Thymus (tissue), 11 donors: ENCODE data around the gene CACNA2D3. TPM values are rescaled to one million over a fixed set of nuclear protein-coding genes. Genes with fewer than 3 reads are reported as not detected.

ENCODE experiments used
- DNase-seq, 9 donors: peaks; one replicate each; pipeline ENCODE4 v3.0.0-alpha.2; 2013; ENCODE audit warnings: low spot score in 9 of 9, low read depth in 6 of 9, missing footprints in 1 of 9
- H3K27ac ChIP-seq, 2 donors: one replicate each; pipeline ENCODE4 v1.5.1; 2013; ENCODE audit warnings: control low read depth in 1 of 2, low read depth in 1 of 2, low read length in 1 of 2, mild to moderate bottlenecking in 1 of 2, moderate library complexity in 1 of 2
- H3K27me3 ChIP-seq, 2 donors: one replicate each; pipeline ENCODE4 v1.5.1; 2013; ENCODE audit warnings: low read length in 1 of 2; ENCODE audit not compliant: control insufficient read depth in 2 of 2, insufficient read depth in 1 of 2
- H3K36me3 ChIP-seq, 2 donors: one replicate each; pipeline ENCODE4 v1.5.1; 2013; ENCODE audit warnings: low read length in 1 of 2, mild to moderate bottlenecking in 1 of 2, moderate library complexity in 1 of 2; ENCODE audit not compliant: control insufficient read depth in 2 of 2, insufficient read depth in 2 of 2
- H3K4me1 ChIP-seq, 2 donors: one replicate each; pipeline ENCODE4 v1.5.1; 2013; ENCODE audit warnings: low read length in 2 of 2; ENCODE audit not compliant: control insufficient read depth in 2 of 2, insufficient read depth in 2 of 2
- H3K4me3 ChIP-seq, 2 donors: one replicate each; pipeline ENCODE4 v1.5.1; 2013; ENCODE audit warnings: low read length in 2 of 2, control low read depth in 1 of 2, mild to moderate bottlenecking in 1 of 2
- H3K9me3 ChIP-seq, 2 donors: one replicate each; pipeline ENCODE4 v1.5.1; 2013; ENCODE audit warnings: low read length in 1 of 2, mild to moderate bottlenecking in 1 of 2; ENCODE audit not compliant: control insufficient read depth in 2 of 2, insufficient read depth in 1 of 2
- WGBS: extraction: QIAGEN DNeasy Blood & Tissue Kit; methylation state at CpG from one replicate; pipeline ENCODE4 v1.1.7; 2013; 5-methylcytosine and 5-hydroxymethylcytosine counted together
- polyA plus RNA-seq: library from polyadenylated mRNA; stranded (reverse); fragments of 200-250 nt; gene quantifications from one replicate; pipeline ENCODE4 v1.2.3, GENCODE V29; 2013
- total RNA-seq: library from RNA; stranded (reverse); fragments of 120-200 nt; gene quantifications from one replicate; pipeline ENCODE4 v1.2.4, GENCODE V29; 2013
- donor health status: healthy.

Gene CACNA2D3
- total and polyA plus RNA-seq, 2 donors = 1.8 to 2.1 TPM

GRCh38 chr3:54212723-54213122, 90.4 kb downstream of the CACNA2D3 start:
- no peaks in the 10 kb centered on the region for H3K36me3 ChIP-seq
- H3K27ac ChIP-seq = no peak overlapping the region
- H3K4me3 ChIP-seq = no peak overlapping the region
- no peaks in the 10 kb centered on the region for H3K9me3 ChIP-seq
- no peak for DNase-seq
- no peaks in the 10 kb centered on the region for H3K4me1 ChIP-seq
- no peaks in the 10 kb centered on the region for H3K27me3 ChIP-seq
- WGBS = 97% methylated on average over 1 of the region's 1 CpG

DNA sequence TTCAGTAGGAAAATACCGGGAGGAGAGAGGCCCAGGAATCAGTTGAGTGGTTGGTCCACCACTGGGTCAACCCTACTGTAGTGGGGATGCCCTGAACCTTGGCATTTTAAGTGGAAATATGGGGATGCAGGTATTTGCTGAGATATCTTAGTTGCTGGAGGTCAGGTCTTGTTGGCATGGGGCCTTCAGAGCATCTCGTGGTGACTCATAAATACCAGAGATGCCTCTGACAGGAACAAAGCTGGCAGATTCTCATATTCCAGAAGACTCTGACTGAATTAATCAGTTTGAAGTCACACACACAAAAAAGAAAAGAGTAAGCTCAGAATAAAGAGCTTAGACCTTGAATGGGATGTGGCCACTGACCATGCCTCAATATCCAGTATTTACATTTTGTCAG, 91.6 kb downstream of the CACNA2D3 start:
- H3K36me3 ChIP-seq = no peaks in the 10 kb centered on the region
- H3K4me3 ChIP-seq = no peak overlapping the region
- no peak overlapping the region for H3K27ac ChIP-seq
- no peak for DNase-seq
- 83% methylated on average over 2 of the region's 2 CpGs for WGBS
- no peaks in the 10 kb centered on the region for H3K27me3 ChIP-seq
- H3K4me1 ChIP-seq = no peaks in the 10 kb centered on the region
- H3K9me3 ChIP-seq = no peaks in the 10 kb centered on the region

DNA sequence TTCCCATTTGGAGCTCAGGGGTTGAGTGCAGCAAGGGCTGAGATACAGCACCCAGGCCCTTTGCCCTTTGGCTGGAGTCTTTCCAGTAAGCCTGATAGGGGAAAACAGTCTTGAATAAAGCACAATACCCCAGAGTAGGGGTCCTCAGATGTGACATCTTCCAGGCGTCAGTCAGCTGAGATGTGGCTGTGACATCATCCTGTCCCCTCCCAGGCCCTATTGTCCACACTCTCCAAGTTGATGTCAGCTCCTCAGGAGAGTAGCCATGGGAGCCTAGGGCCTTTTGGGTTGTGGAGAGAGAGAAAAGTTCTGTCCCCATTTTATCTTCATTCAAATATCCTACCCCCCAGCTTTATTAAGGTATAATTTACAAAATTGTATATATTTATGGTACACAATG, 92.5 kb downstream of the CACNA2D3 start:
- Histone ChIP-seq H3K36me3 (no peaks in the 10 kb centered on the region), H3K4me3 (no peak overlapping the region), H3K27me3 (no peaks in the 10 kb centered on the region), H3K9me3 (no peaks in the 10 kb centered on the region), H3K27ac (no peak overlapping the region), H3K4me1 (no peaks in the 10 kb centered on the region)
- 86% methylated on average over 1 of the region's 1 CpG for whole genome bisulfite sequencing
- no peak for DNase-seq

DNA sequence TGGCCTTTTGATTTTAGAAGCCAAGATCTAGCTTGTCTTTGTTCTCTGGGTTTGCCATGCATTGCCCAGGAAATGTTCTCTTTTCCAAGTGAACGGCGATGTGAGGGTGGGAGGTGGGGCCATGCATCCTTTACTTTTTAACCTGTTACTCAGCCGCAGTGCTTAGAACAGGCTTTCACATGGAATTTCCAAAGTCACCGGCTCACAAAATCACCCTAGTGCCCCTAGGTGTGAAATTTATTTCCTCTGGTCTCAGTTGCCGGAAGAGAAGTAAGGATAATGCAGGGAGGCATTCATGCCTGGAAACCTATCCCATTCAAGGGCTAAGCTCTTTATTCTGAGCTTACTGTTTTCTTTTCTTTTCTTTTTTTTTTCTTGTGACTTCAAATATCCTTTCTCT, 93.2 kb downstream of the CACNA2D3 start:
- DNase-seq = no peak
- Histone ChIP-seq H3K27me3 (no peaks in the 10 kb centered on the region), H3K27ac (no peak overlapping the region), H3K9me3 (no peaks in the 10 kb centered on the region), H3K4me3 (no peak overlapping the region), H3K4me1 (no peaks in the 10 kb centered on the region), H3K36me3 (no peaks in the 10 kb centered on the region)
- WGBS = 77% methylated on average over 5 of the region's 5 CpGs

- no peak overlapping the region for H3K4me3 ChIP-seq
- no peaks in the 10 kb centered on the region for H3K4me1 ChIP-seq
- H3K9me3 ChIP-seq = no peaks in the 10 kb centered on the region
- H3K27me3 ChIP-seq = no peaks in the 10 kb centered on the region
- WGBS = 86% methylated on average over 5 of the region's 5 CpGs
- H3K36me3 ChIP-seq = no peaks in the 10 kb centered on the region
- DNase-seq = no peak
- no peak overlapping the region for H3K27ac ChIP-seq
Measured at GRCh38 chr3:54217828-54218227, 95.5 kb downstream of the CACNA2D3 start.

DNA sequence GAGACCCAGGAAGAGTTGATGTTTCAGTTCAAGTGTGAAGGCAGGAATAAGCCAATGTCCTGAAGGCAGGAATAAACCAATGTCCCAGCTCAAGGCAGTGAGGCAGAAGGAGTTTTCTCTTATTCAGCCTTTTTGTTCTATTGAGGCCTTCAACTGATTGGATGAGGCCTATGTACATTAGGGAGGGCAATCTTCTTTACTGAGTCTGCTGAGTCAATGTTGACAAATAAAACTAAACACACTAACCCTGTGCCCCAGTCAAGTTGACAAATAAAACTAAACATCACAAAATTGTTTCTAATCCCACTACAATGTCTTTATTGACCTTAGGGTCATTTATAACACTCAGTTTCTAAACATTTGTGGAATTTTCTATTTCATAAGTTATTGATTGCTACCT, 100.0 kb downstream of the CACNA2D3 start:
- no peaks in the 10 kb centered on the region for H3K9me3 ChIP-seq
- DNase-seq = no peak
- no peak overlapping the region for H3K27ac ChIP-seq
- H3K4me3 ChIP-seq = no peak overlapping the region
- no peaks in the 10 kb centered on the region for H3K4me1 ChIP-seq
- H3K27me3 ChIP-seq = no peaks in the 10 kb centered on the region
- no peaks in the 10 kb centered on the region for H3K36me3 ChIP-seq

DNA sequence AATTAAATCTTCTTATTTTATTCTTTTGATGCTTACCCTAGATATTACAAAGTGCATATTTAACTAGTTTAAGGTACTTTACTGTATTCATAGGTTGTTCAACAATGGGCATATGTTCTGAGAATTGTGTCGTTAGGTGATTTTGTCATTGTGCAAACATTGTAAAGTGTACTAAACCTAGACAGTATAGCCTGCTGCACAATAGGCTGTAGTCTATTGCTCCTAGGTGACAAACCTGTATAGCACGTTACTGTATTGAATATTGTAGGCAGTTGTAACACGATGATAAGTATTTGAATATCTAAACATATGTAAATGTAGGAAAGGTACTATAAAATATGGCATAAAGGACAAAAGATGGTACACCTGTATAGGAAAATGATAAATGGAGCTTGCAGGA, 100.7 kb downstream of the CACNA2D3 start:
- H3K9me3 ChIP-seq = no peaks in the 10 kb centered on the region
- no peak for DNase-seq
- 95% methylated on average over 3 of the region's 3 CpGs for WGBS
- H3K27ac ChIP-seq = no peak overlapping the region
- H3K4me3 ChIP-seq = no peak overlapping the region
- no peaks in the 10 kb centered on the region for H3K36me3 ChIP-seq
- H3K4me1 ChIP-seq = no peaks in the 10 kb centered on the region
- H3K27me3 ChIP-seq = no peaks in the 10 kb centered on the region

DNA sequence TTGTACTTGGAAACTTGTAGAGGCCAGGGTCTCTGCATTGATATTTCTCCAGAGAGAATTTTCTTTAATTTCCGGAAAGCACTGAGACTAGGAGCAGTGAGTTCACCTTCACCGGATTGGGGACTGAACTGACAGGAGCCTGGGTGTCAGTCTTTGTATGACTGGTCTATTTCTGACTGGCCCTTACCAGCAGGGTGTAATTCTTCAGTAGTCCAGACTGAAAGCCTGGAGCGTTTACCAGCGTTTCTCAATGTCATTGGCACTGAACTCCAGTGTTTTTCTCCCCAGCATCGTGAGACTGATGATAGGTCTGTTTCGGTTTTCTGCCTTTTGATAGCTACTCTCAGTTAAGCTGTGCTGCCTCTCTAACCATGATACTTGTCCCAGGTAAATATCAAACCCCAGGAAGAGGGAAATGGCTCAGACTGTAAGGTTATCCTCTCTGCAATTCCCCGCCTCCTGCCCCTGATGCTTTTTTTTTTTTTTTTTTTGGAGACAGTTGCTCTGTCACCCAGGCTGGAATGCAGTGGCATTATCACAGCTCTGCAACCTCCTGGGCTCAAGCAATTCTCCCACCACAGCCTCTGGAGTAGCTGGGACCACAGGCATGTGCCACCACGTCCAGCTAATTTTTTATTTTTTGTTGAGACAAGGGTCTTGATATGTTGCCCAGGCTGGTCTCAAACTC, 103.6 kb downstream of the CACNA2D3 start:
- WGBS = 82% methylated on average over 8 of the region's 8 CpGs
- no peak overlapping the region for H3K27ac ChIP-seq
- H3K9me3 ChIP-seq = no peaks in the 10 kb centered on the region
- H3K4me1 ChIP-seq = no peaks in the 10 kb centered on the region
- H3K27me3 ChIP-seq = no peaks in the 10 kb centered on the region
- H3K4me3 ChIP-seq = no peak overlapping the region
- no peak for DNase-seq
- H3K36me3 ChIP-seq = no peaks in the 10 kb centered on the region

GRCh38 chr3:54228806-54229205, 106.5 kb downstream of the CACNA2D3 start:
- Histone ChIP-seq H3K4me3 (no peak overlapping the region), H3K27ac (no peak overlapping the region), H3K4me1 (no peaks in the 10 kb centered on the region), H3K36me3 (no peaks in the 10 kb centered on the region), H3K9me3 (no peaks in the 10 kb centered on the region), H3K27me3 (no peaks in the 10 kb centered on the region)
- no peak for DNase-seq
- 82% methylated on average over 5 of the region's 5 CpGs for WGBS

DNA sequence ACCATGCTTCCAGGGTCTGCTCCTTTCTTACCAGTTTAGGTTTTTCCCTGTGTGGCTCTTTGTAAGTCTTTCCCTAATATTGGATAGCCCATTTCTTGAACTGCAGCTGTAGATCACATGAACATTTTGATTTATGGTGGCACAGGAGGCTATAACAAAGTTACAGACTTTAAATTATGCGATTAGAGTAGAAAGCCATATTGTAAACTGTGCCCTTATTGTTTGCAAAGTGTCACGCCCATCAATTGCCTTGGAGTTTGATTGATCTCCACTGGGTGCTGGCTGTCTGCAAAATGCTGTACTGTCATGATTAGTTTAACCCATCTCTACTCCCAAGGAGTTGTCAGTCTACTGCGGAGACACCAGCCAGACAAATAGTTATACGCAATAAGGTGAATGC, 110.3 kb downstream of the CACNA2D3 start:
- Histone ChIP-seq H3K27ac (no peak overlapping the region), H3K4me3 (no peak overlapping the region), H3K4me1 (no peaks in the 10 kb centered on the region), H3K9me3 (no peaks in the 10 kb centered on the region), H3K36me3 (no peaks in the 10 kb centered on the region), H3K27me3 (no peaks in the 10 kb centered on the region)
- 96% methylated on average over 4 of the region's 4 CpGs for WGBS
- no peak for DNase-seq
